ENCODE measurements around the gene PTPN1. TPM values are rescaled to one million over a fixed set of nuclear protein-coding genes. Genes with fewer than 3 reads are reported as not detected.
A peak's percentile ranks its signal among the peaks of the same experiment; 100 is the strongest.

The PTPN1 gene
- polyA plus RNA-seq, 3 donors: 12.4 to 21.4 (median 19.1) TPM

DNA sequence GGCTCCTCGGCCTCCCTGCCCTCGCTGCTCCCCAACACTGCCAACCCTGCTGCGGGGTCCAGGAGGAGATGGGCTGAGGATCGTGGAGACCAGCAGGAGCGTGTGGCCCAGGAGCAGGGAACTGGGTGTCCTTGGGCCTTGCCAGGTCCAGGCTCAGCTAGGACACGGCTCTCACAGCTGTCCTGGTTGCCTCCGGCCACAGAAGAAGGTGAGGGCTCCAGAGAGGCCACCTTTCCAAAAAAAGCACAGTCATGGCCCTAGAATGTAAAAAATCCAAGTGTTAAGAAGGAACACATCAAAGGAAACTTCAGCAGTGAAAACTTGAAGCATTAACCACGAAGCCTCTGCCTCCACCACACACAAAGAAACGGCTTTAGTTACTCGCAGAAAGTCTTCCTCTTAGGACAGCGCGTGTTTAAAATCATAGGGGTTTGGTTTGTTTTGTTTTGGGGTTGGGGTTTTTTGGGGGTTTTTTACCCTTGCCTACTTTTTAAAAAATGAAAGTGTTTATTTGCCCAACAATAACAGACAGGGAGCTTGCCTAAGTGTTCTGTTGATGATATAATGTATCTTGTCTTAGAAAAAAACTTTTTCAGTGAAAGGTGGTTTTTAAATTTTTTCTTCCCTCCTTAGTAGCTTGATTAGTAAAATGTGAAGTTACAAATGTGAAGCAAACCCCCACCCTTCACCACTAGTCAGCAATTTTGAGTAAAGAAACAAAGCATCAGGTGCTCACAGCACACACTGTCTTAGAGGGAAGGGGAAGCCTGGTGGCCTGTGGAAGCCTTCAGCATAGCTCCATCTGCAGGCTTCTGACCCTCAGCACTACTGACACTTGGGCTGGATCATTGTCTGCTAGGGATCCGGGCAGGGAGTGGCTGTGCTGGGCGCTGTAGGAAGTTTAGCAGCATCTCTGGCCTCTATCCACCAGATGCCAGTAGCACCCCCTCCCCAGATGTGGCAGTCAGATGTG is 60.0 kb downstream of the PTPN1 start:
- H3K4me3 ChIP-seq (replicated peaks in 1 of 3; ENCODE audit: low read depth in 2 of 3, low read length in 3 of 3): no peak overlapping the region
- Mint-ChIP-seq H3K9me3 (peaks cover 0 to 1% (median 0%) of the 10 kb centered on the region in 7 donors), H3K4me1 (peaks cover 45% of the 10 kb centered on the region), H3K27ac (peak overlapping the region in 5 of 7 donors; percentile 9 to 75 (median 38)), H3K4me3 (no peak overlapping the region), H3K36me3 (peaks cover 87 to 98% of the 10 kb centered on the region in 2 donors), H3K27me3 (ENCODE audit: low read depth in 3 of 3) (peaks cover 0 to 2% (median 0%) of the 10 kb centered on the region in 3 donors)
- intact Hi-C loops (cut with micrococcal nuclease): loop anchor here in 1 of 2 donors (5.0 kb wide), 1 partner anchor 43 kb away; no protein-coding TSS in a partner anchor
- 87% methylated on average over 7 of the region's 14 CpGs for WGBS (ENCODE audit: insufficient coverage)
- TF ChIP-seq, protein P1, sequence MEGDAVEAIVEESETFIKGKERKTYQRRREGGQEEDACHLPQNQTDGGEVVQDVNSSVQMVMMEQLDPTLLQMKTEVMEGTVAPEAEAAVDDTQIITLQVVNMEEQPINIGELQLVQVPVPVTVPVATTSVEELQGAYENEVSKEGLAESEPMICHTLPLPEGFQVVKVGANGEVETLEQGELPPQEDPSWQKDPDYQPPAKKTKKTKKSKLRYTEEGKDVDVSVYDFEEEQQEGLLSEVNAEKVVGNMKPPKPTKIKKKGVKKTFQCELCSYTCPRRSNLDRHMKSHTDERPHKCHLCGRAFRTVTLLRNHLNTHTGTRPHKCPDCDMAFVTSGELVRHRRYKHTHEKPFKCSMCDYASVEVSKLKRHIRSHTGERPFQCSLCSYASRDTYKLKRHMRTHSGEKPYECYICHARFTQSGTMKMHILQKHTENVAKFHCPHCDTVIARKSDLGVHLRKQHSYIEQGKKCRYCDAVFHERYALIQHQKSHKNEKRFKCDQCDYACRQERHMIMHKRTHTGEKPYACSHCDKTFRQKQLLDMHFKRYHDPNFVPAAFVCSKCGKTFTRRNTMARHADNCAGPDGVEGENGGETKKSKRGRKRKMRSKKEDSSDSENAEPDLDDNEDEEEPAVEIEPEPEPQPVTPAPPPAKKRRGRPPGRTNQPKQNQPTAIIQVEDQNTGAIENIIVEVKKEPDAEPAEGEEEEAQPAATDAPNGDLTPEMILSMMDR (IDR thresholded peaks at IDR 0.05): peak; percentile 37
- H3K27ac ChIP-seq (ENCODE audit: low read depth in 1 of 2, low read length in 2 of 2): peak overlapping the region in 1 of 2 donors; percentile 40
- no peak overlapping the region for H2AFZ ChIP-seq (ENCODE audit: insufficient read depth, low read depth, low read length, poor library complexity, severe bottlenecking)
- no peak overlapping the region for H3K9ac ChIP-seq (ENCODE audit: insufficient read depth, low read length, poor library complexity, severe bottlenecking)
- H3K27me3 ChIP-seq (ENCODE audit: control insufficient read depth in 2 of 2, insufficient read depth in 2 of 2, low read length in 2 of 2): no peaks in the 10 kb centered on the region
- H4K20me1 ChIP-seq (ENCODE audit: insufficient read depth, low read length): peaks cover 86% of the 10 kb centered on the region
- H3K79me2 ChIP-seq (ENCODE audit: insufficient read depth, low read length): peaks cover 51% of the 10 kb centered on the region
- H3K4me1 ChIP-seq (ENCODE audit: control insufficient read depth in 1 of 2, insufficient read depth in 2 of 2, low read length in 2 of 2): peaks cover 11 to 28% of the 10 kb centered on the region in 2 donors
- no peak overlapping the region for H3K4me2 ChIP-seq (replicated peaks; ENCODE audit: extremely low read depth, low read length, poor library complexity, severe bottlenecking)
- DNase-seq: peak; percentile 18 to 40 (median 18)
- H3K36me3 ChIP-seq (replicated peaks in 1 of 2; ENCODE audit: control insufficient read depth in 1 of 2, insufficient read depth in 2 of 2, low read length in 2 of 2): peaks cover 50 to 98% of the 10 kb centered on the region in 2 donors
- no peaks in the 10 kb centered on the region for H3K9me3 ChIP-seq (replicated peaks in 1 of 2; ENCODE audit: control insufficient read depth in 1 of 2, insufficient read depth in 1 of 2, low read length in 2 of 2)

DNA sequence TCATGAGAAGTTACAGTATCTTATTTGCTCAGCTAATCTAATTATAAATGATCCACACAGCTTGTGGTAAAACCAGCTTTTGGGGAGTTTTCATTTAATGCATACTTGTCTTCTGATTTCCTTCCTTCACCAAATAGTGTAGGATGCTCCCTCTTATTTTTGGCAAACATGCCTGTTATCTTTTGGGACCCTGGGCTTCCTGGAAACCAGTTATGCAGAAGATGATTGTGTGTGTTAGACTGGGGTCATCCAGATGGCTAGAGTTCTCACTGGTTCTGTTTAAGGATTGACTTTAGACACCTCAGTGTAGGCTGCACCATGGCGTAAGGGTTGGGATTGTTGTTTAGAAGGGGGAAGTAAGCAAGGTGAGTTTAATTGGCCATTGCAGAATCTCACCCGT is 61.3 kb downstream of the PTPN1 start:
- H3K4me1 ChIP-seq (ENCODE audit: control insufficient read depth in 1 of 2, insufficient read depth in 2 of 2, low read length in 2 of 2): peaks cover 3 to 20% of the 10 kb centered on the region in 2 donors

More for the DNA sequence above, 61.3 kb downstream of the PTPN1 start:
- peaks cover 38% of the 10 kb centered on the region for H3K4me1 Mint-ChIP-seq
- H3K27me3 Mint-ChIP-seq (ENCODE audit: low read depth in 3 of 3): peaks cover 0 to 2% (median 0%) of the 10 kb centered on the region in 3 donors
- Histone ChIP-seq H3K27me3 (ENCODE audit: control insufficient read depth in 2 of 2, insufficient read depth in 2 of 2, low read length in 2 of 2) (no peaks in the 10 kb centered on the region), H3K36me3 (replicated peaks in 1 of 2; ENCODE audit: control insufficient read depth in 1 of 2, insufficient read depth in 2 of 2, low read length in 2 of 2) (peaks cover 51 to 97% of the 10 kb centered on the region in 2 donors), H4K20me1 (ENCODE audit: insufficient read depth, low read length) (peaks cover 90% of the 10 kb centered on the region), H3K27ac (ENCODE audit: low read depth in 1 of 2, low read length in 2 of 2) (no peak overlapping the region), H3K9me3 (replicated peaks in 1 of 2; ENCODE audit: control insufficient read depth in 1 of 2, insufficient read depth in 1 of 2, low read length in 2 of 2) (no peaks in the 10 kb centered on the region), H2AFZ (ENCODE audit: insufficient read depth, low read depth, low read length, poor library complexity, severe bottlenecking) (no peak overlapping the region), H3K79me2 (ENCODE audit: insufficient read depth, low read length) (peaks cover 45% of the 10 kb centered on the region), H3K4me2 (replicated peaks; ENCODE audit: extremely low read depth, low read length, poor library complexity, severe bottlenecking) (no peak overlapping the region), H3K9ac (ENCODE audit: insufficient read depth, low read length, poor library complexity, severe bottlenecking) (no peak overlapping the region), H3K4me3 (replicated peaks in 1 of 3; ENCODE audit: low read depth in 2 of 3, low read length in 3 of 3) (no peak overlapping the region)
- WGBS (ENCODE audit: insufficient coverage): no CpG with 5 or more reads among the region's 2 CpGs
- H3K27ac Mint-ChIP-seq: peak overlapping the region in 1 of 7 donors; percentile 42
- intact Hi-C loops (cut with micrococcal nuclease): loop anchor here in 1 of 2 donors (5.0 kb wide), 1 partner anchor 44 kb away; no protein-coding TSS in a partner anchor
- H3K4me3 Mint-ChIP-seq: no peak overlapping the region
- TF ChIP-seq, protein P1 (IDR thresholded peaks at IDR 0.05): no peak
- DNase-seq: no peak
- peaks cover 83 to 97% of the 10 kb centered on the region in 2 donors for H3K36me3 Mint-ChIP-seq
- peaks cover 0 to 1% (median 0%) of the 10 kb centered on the region in 7 donors for H3K9me3 Mint-ChIP-seq
